CD4-positive, alpha-beta T cell treated with Interleukin-17A for 1 hour (primary cell): ENCODE data around the gene PXN.

Experiments
- DNase-seq: peaks from one replicate; pipeline ENCODE4 v3.0.0-alpha.2; 2020

Gene PXN

DNA sequence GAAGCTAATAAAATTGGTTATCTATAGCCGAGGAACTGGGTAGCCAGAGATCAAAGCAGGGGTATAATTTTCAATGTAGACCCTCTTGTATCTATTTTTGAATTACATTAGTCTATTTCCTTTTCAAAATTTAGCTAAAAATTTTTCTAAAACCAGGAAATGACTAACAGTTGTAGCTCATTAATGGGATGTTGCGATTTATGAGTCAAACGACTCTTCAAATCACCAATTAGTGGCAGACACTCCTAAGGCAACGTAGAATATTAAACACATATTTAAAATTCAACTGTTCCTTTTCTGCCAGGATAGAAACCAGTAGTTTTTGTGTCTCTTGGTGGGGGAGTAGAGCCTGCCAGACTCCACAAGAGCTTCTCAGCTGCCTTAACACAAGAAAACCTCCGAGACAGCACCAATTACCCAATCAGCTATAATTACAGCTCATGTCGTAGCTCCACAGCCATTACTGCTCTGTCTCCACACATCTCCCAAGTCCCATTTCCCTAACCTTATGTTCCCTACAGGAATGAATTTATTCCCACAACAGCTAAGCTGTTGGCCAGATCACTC, 97.9 kb downstream of the PXN start:
- DNase-seq = no peak

DNA sequence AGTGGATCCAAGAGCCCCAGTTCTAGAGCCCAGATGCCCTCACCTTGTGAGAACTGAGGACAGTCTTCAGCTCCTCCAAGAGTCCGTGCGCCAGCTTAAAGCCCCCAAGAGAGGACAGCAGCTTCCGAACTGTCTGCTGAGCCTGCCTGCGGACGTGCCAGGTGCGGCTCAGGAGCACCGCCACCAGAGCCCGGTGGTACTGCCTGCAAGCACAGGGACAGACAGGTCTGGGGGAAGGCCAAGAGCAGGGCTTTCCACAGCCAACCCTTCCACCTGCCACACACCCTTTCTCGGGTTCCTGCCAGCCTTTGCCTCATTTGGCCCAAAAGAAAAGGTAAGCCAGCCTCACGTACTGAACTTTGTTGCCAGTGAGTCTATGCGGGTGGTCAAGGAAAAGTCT, 101.2 kb downstream of the PXN start:
- DNase-seq = no peak

DNA sequence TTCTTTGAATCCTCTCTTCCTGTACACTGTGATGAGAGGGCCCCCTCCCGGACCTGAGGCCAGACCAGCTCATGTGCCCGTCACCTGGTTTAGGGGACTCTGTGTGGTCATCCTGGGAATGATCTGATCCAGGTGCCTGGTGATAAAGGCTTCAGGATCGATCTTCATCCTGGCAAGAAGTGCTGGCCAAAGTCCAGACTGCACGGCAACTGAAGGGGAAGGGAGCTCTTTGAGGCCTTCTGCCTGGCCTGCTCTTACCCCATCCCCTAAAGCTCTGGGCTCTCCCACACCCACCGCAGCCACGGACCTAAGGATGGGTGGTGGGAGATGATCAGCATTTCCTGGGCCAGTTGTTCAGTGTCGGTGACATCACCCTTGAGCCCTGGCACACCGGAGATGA, 102.8 kb downstream of the PXN start:
- no peak for DNase-seq

DNA sequence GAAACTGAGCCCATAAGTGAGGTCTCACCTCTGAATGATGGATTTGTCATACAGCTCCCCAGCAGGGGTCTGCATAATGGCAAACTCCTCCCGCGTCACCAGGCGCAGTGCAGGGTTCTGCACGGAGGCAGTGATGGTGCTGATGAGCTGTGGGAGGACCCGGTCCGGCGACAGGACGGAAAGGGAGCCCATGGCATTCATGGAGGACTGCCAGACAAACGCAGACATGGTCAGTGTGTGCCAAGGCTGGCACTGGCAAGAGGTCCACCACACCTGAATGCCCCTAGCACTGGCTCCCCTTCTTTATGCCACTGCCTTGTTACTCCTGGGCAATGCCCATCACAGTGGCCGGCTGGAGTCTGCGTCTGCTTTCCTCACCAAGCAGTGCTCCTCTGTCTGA, 103.7 kb downstream of the PXN start:
- no peak for DNase-seq
